ENCODE data around the gene AHCTF1.

AHCTF1 gene

DNA sequence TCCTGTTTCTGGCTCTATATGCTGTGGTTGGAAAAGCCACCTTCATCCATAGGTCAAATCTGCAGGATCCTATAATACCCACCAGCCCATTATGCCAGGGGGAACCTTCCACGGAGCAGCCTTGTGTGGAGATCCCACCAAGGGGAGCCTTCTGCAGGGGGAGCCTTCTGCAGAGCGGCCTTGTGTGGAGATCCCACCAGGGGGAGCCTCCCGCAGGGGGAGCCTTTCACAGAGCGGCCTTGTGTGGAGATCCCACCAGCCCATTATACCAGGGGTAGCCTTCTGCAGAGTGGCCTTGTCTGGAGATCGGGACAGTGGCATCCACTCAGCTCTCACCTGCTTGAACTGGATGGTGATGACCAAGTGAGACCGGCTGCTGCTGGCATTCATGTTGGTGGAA, 122.3 kb downstream of the AHCTF1 start:
- no peak for TF ChIP-seq POLR2A (IDR thresholded peaks at IDR 0.05; ENCODE audit: low read depth, low read length)
- DNase-seq (ENCODE audit: insufficient read length, low spot score) (no peak), FAIRE-seq (no peak)

DNA sequence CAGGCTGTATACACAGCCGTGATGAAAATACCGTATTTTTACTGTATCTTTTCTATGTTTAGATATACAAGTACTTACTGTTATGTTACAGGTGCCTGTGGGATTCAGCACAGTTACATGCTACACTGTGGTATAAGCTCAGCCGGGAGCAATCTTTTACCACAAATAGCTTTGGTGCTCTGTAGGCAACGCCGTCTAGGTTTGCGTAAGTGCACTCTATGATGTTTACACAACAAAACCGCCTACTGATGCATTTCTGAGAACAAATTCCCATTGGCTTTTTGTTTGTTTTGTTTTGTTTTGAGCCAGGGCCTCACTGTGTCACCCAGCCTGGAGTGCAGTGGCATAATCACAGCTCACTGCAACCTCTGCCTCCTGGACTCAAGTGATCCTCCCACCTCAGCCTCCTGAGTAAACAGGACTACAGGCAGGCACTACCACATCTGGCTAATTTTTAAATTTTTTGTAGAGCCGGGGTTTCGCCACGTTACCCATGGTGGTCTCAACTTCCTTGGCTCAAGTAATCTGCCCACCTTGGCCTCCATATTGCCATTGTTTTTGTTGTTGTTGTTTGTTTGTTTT, 126.5 kb downstream of the AHCTF1 start:
- DNase-seq (ENCODE audit: insufficient read length, low spot score) (no peak), FAIRE-seq (no peak)
- TF ChIP-seq POLR2A (IDR thresholded peaks at IDR 0.05; ENCODE audit: low read depth, low read length), result no peak

DNA sequence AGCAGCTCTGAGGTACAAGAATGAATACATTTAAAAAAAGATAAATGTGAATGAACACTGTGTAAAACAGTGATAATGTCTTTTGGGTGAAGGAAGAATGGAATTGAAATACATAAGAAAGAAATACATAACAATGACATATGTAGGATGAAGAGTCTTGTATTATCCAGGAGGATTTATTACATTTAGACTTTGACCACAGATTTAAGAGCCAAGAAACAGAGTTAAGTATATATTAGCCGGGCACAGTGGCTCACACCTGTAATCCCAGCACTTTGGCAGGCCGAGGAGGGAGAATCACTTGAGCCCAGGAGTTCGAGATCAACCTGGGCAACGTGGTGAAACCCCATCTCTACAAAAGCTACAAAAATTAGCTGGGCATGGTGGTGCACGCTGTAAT, 127.9 kb downstream of the AHCTF1 start:
- TF ChIP-seq POLR2A (IDR thresholded peaks at IDR 0.05; ENCODE audit: low read depth, low read length), result no peak
- FAIRE-seq, result no peak
- no peak for DNase-seq (ENCODE audit: insufficient read length, low spot score)

DNA sequence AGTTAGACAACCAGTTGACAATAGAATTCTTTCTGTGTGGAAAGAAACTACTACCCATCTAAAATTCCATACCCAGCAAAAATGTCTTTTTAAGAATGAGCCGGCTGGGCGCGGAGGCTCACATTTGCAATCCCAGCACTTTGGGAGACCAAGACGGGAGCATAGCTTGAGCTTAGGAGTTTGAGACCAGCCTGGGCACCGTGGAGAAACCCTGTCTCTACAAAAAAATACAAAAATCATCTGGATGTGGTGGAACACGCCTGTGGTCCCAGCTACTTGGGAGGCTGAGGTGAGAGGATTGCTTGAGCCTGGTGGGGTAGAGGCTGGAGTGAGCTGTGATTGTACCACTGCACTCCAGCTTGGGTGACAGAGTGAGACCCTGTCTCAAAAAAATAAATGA, 128.4 kb downstream of the AHCTF1 start:
- no peak for DNase-seq (ENCODE audit: insufficient read length, low spot score)
- TF ChIP-seq POLR2A (IDR thresholded peaks at IDR 0.05; ENCODE audit: low read depth, low read length), result no peak
- no peak for FAIRE-seq

DNA sequence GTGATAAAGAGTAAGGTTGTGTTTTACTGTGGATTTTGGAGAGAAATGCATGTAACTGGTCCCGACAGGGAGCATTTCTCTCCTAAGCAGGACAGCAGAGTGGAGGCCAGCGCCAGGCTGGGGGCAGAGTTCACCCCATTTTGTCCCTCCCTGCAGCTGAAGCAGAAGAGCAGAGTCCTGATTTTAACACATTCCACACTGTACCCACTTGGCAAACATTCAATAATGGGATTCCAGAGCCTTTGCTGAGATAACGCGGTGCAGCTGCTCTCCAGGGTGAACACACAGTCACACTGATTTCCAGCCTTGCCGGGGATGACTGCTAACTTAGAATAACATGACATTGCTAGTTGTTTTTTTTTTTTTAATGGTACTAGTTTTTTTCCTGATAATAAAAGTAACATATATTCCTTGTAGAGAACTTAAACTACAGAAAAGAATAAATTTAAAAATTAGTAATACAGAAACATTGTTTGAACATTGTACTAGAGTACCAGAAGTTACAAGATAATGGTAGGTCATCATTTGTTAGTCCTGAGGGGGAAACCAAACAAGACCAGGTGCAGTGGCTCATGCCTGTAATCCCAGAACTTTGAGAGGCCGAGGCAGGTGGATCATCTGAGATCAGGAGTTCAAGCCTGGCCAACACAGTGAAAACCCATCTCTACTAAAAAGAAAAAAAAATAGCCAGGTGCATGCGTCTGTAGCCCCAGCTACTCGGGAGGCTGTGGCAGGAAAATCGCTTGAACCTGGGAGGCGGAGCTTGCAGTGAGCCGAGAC, 130.3 kb downstream of the AHCTF1 start:
- DNase-seq (ENCODE audit: insufficient read length, low spot score), result no peak
- FAIRE-seq, result no peak

DNA sequence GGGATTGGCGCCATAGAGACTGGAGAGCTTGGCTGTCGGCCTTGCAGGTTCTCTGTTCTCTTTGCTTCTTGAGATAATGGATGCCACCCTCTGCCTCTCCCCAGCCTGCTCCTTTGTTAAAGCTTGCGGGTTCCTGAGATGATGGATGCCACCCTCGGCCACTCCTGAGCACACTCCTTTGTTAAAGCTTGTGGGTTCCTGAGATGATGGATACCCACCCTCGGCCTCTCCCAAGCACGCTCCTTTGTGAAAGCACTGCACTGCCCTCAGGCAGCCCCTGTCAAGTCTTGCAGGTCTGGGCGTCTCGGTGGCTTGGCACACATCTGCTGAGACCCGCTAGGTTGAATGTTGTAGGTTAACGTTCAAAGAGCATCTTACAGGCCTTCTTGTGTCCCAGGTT, 131.0 kb downstream of the AHCTF1 start:
- no peak for TF ChIP-seq POLR2A (IDR thresholded peaks at IDR 0.05; ENCODE audit: low read depth, low read length)
- no peak for FAIRE-seq
- DNase-seq (ENCODE audit: insufficient read length, low spot score), result no peak

More for the DNA sequence above, 130.3 kb downstream of the AHCTF1 start:
- TF ChIP-seq POLR2A (IDR thresholded peaks at IDR 0.05; ENCODE audit: low read depth, low read length), result no peak

DNA sequence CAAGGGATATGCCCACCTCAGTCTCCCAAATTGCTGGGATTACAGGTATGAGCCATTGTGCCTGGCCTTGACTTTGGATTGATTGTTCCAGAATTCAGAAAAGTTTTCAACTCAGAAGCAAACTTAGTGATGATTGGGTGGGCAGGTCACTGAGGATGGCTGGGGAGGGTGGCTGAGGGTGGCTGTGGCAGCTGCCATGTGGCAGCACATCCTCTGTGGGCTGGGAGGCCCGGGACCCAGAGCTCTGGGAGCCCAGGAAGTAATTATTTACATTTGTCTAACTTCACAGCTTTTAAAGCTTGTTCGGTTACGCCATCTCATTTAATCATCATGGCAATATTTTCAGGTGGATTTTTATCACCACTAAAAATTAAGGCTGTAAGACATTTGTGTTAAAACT, 131.4 kb downstream of the AHCTF1 start:
- FAIRE-seq (no peak), DNase-seq (ENCODE audit: insufficient read length, low spot score) (no peak)
- TF ChIP-seq POLR2A (IDR thresholded peaks at IDR 0.05; ENCODE audit: low read depth, low read length), result no peak

- TF ChIP-seq POLR2A (IDR thresholded peaks at IDR 0.05; ENCODE audit: low read depth, low read length), result no peak
- FAIRE-seq (no peak), DNase-seq (ENCODE audit: insufficient read length, low spot score) (no peak)
Measured at GRCh38 chr1:246798606-246799496, 132.9 kb downstream of the AHCTF1 start.

DNA sequence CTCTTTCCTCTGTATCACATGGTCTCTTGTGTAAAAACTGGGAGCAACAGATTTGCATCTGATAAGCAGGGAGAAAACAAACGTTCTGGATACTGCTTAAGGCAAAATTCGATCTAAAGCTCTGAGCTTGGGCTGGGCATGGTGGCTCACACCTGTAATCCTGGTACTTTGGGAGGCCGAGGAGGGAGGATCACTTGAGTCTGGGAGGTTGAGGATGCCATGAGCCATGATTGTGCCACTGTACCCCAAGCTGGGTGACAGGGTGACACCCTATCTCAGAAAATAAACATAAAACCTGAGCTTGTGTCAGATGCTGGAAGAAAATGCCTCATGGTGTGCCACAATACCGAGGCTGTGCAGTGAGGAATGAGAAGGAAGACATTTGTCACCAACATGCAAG, 133.6 kb downstream of the AHCTF1 start:
- FAIRE-seq (no peak), DNase-seq (ENCODE audit: insufficient read length, low spot score) (no peak)
- TF ChIP-seq POLR2A (IDR thresholded peaks at IDR 0.05; ENCODE audit: low read depth, low read length), result no peak

GRCh38 chr1:246797597-246797996, 134.2 kb downstream of the AHCTF1 start:
- FAIRE-seq, result no peak
- no peak for DNase-seq (ENCODE audit: insufficient read length, low spot score)
- no peak for TF ChIP-seq POLR2A (IDR thresholded peaks at IDR 0.05; ENCODE audit: low read depth, low read length)

GRCh38 chr1:246797157-246797556, 134.6 kb downstream of the AHCTF1 start:
- no peak for TF ChIP-seq POLR2A (IDR thresholded peaks at IDR 0.05; ENCODE audit: low read depth, low read length)
- no peak for DNase-seq (ENCODE audit: insufficient read length, low spot score)
- FAIRE-seq, result no peak

DNA sequence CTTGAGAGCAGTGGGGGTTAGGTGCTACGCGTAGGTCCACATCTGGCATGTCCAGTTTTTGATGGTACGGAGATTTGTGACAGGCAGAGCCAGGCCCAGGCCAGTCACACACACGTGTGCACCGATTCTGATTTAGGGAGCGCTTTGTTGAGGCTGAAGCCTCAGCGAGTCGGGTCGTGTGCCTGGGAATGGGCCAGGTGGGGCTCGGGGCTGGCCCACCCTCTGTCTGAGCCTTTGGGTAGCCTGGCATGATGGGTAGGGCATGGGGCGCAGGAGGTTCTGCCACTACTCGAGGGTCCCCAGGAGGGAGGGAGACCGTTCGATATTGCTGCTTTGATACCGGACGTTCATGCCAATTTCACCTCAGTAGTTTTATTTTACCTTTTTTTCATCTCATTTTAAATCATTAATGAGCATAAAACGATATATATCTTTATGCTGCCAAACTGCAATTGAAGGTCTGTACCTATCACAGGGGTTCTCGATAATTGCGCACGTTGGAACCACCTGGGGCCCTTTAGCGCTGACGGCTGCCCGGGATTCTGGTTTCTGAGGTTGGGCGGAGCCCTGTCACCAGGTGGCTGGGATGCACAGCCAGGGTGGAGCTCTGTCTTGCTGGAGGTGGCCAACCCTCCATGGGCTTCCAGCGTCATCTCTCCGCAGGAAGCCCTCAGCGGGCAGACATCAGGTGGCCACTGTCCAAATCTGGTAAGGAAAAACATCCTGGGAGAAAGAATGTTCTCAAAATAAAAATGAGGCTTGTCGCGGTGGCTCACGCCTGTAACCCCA, 135.6 kb downstream of the AHCTF1 start:
- FAIRE-seq, result no peak

GRCh38 chr1:246794828-246795671, 136.7 kb downstream of the AHCTF1 start:
- peak; percentile 50 for DNase-seq (ENCODE audit: insufficient read length, low spot score)
- no peak for FAIRE-seq
- TF ChIP-seq POLR2A (IDR thresholded peaks at IDR 0.05; ENCODE audit: low read depth, low read length), result no peak

More for the DNA sequence above, 135.6 kb downstream of the AHCTF1 start:
- DNase-seq (ENCODE audit: insufficient read length, low spot score), result no peak
- TF ChIP-seq POLR2A (IDR thresholded peaks at IDR 0.05; ENCODE audit: low read depth, low read length), result no peak
